Neural progenitor cell (in vitro differentiated cells): ENCODE results near the gene ZIC1. TPM values are rescaled to one million over a fixed set of nuclear protein-coding genes. Genes with fewer than 3 reads are reported as not detected.

ENCODE experiments used
- DNase-seq: peaks from one replicate; pipeline ENCODE4 v3.0.0-alpha.2; 2016; ENCODE audit warnings: low spot score
- H2AFZ ChIP-seq: fragments of 200-600 bp; sonication (generic); replicated peaks from 2 replicates; pipeline ENCODE4 v1.6.1; 2016; ENCODE audit warnings: antibody characterized with exemption
- H3F3A ChIP-seq: fragments of 200-600 bp; sonication (generic); 2 replicates; pipeline ENCODE4 v1.6.1; 2016; ENCODE audit warnings: antibody characterized with exemption, low read depth
- H3K27ac ChIP-seq: fragments of 200-600 bp; sonication (generic); 2 replicates; pipeline ENCODE4 v1.5.1; 2016; ENCODE audit warnings: mild to moderate bottlenecking
- H3K27me3 ChIP-seq: fragments of 200-600 bp; sonication (generic); 2 replicates; pipeline ENCODE4 v1.6.1; 2016; ENCODE audit warnings: mild to moderate bottlenecking, moderate library complexity
- H3K36me3 ChIP-seq: fragments of 200-600 bp; sonication (generic); 2 replicates; pipeline ENCODE4 v1.5.1; 2016
- H3K4me1 ChIP-seq: fragments of 200-600 bp; sonication (generic); 2 replicates; pipeline ENCODE4 v1.6.1; 2016; ENCODE audit warnings: mixed run types
- H3K4me2 ChIP-seq: fragments of 200-600 bp; sonication (generic); 2 replicates; pipeline ENCODE4 v1.6.1; 2016
- H3K4me3 ChIP-seq: fragments of 200-600 bp; sonication (generic); 2 replicates; pipeline ENCODE4 v1.5.1; 2016
- H3K79me2 ChIP-seq: fragments of 200-600 bp; sonication (generic); 2 replicates; pipeline ENCODE4 v1.6.1; 2016; ENCODE audit warnings: low read depth
- H3K9ac ChIP-seq: fragments of 200-600 bp; sonication (generic); 2 replicates; pipeline ENCODE4 v1.6.1; 2016
- H3K9me3 ChIP-seq: fragments of 200-600 bp; sonication (generic); 2 replicates; pipeline ENCODE4 v1.5.1; 2016; ENCODE audit warnings: low read depth
- H4K20me1 ChIP-seq: fragments of 200-600 bp; sonication (generic); 2 replicates; pipeline ENCODE4 v1.6.1; 2016; ENCODE audit warnings: low read depth
- H3K27ac Mint-ChIP-seq: 3 replicates; pipeline ENCODE4 v1.8.0; 2021; ENCODE audit warnings: mixed read lengths
- H3K27me3 Mint-ChIP-seq: 2 replicates; pipeline ENCODE4 v1.8.0; 2022; ENCODE audit warnings: low read depth, mild to moderate bottlenecking, inconsistent platforms, moderate library complexity, mixed read lengths; ENCODE audit not compliant: insufficient read depth
- H3K36me3 Mint-ChIP-seq: 3 replicates; pipeline ENCODE4 v1.8.0; 2021; ENCODE audit warnings: mixed read lengths
- H3K4me1 Mint-ChIP-seq: 3 replicates; pipeline ENCODE4 v1.8.0; 2021; ENCODE audit warnings: mixed read lengths
- H3K4me3 Mint-ChIP-seq: 3 replicates; pipeline ENCODE4 v1.8.0; 2021; ENCODE audit warnings: mild to moderate bottlenecking, moderate library complexity, mixed read lengths
- H3K9me3 Mint-ChIP-seq: 3 replicates; pipeline ENCODE4 v1.8.0; 2020; ENCODE audit warnings: mixed read lengths
- CTCF ChIP-seq: fragments of 200-600 bp; sonication (generic); IDR thresholded peaks from 2 replicates; pipeline ENCODE4 v1.5.1; 2017; ENCODE audit warnings: antibody characterized with exemption, mild to moderate bottlenecking
- EZH2 ChIP-seq: fragments of 200-600 bp; sonication (generic); IDR thresholded peaks from 2 replicates; pipeline ENCODE4 v1.6.1; 2017; ENCODE audit warnings: antibody characterized with exemption, mild to moderate bottlenecking, moderate library complexity
- EZH2phosphoT487 ChIP-seq: fragments of 200-600 bp; sonication (generic); IDR thresholded peaks from 2 replicates; pipeline ENCODE4 v1.6.1; 2017; ENCODE audit warnings: antibody characterized with exemption
- total RNA-seq: library from RNA; depleted of rRNA; stranded (reverse); fragments of >200 nt; gene quantifications from 2 replicates; pipeline ENCODE4 v1.2.3, GENCODE V29; 2015; ENCODE audit warnings: low replicate concordance

The ZIC1 gene
- total RNA-seq, 1 donor from 2014 or later = 0.56 TPM

- Mint-ChIP-seq H3K4me1 (peaks cover 49% of the 10 kb centered on the region), H3K9me3 (peaks cover 24% of the 10 kb centered on the region), H3K27me3 (peaks cover 42% of the 10 kb centered on the region), H3K27ac (peak overlapping the region; percentile 96), H3K4me3 (peak overlapping the region; percentile 99), H3K36me3 (peaks cover 66% of the 10 kb centered on the region)
- H3K79me2 ChIP-seq = no peaks in the 10 kb centered on the region
- no peaks in the 10 kb centered on the region for H3K36me3 ChIP-seq
- peaks cover 7% of the 10 kb centered on the region for H3K4me1 ChIP-seq
- DNase-seq = peak; percentile 58
- TF ChIP-seq EZH2phosphoT487 = no peak
- no peak for TF ChIP-seq EZH2
- TF ChIP-seq CTCF = no peak
- no peaks in the 10 kb centered on the region for H3K9me3 ChIP-seq
- peaks cover 85% of the 10 kb centered on the region for H4K20me1 ChIP-seq
- H3K9ac ChIP-seq = no peak overlapping the region
- no peak overlapping the region for H2AFZ ChIP-seq
- H3K27ac ChIP-seq = no peak overlapping the region
- H3F3A ChIP-seq = peaks cover 36% of the 10 kb centered on the region
- no peak overlapping the region for H3K4me3 ChIP-seq
- H3K4me2 ChIP-seq = peak overlapping the region; percentile 59
- H3K27me3 ChIP-seq = peaks cover 100% of the 10 kb centered on the region
These were observed 4.7 kb downstream of the ZIC1 start for GRCh38 chr3:147413686-147414389.

GRCh38 chr3:147414390-147415138 lies 5.4 kb downstream of the ZIC1 start:
- Mint-ChIP-seq H3K36me3 (peaks cover 61% of the 10 kb centered on the region), H3K4me3 (peak overlapping the region; percentile 99), H3K9me3 (peaks cover 20% of the 10 kb centered on the region), H3K27me3 (peaks cover 37% of the 10 kb centered on the region), H3K27ac (peak overlapping the region; percentile 78), H3K4me1 (peaks cover 51% of the 10 kb centered on the region)
- Histone ChIP-seq H3K9ac (no peak overlapping the region), H3K9me3 (no peaks in the 10 kb centered on the region), H3K4me3 (no peak overlapping the region), H3F3A (peaks cover 36% of the 10 kb centered on the region), H3K4me1 (peaks cover 7% of the 10 kb centered on the region), H3K4me2 (no peak overlapping the region), H3K27me3 (peaks cover 100% of the 10 kb centered on the region), H3K36me3 (no peaks in the 10 kb centered on the region), H2AFZ (no peak overlapping the region), H4K20me1 (peaks cover 81% of the 10 kb centered on the region), H3K27ac (no peak overlapping the region), H3K79me2 (no peaks in the 10 kb centered on the region)
- no peak for TF ChIP-seq CTCF
- peak; percentile 63 for TF ChIP-seq EZH2
- peak; percentile 68 for TF ChIP-seq EZH2phosphoT487
- peak; percentile 3 for DNase-seq

GRCh38 chr3:147415286-147415685 lies 6.1 kb downstream of the ZIC1 start:
- H3K4me1 ChIP-seq = peaks cover 7% of the 10 kb centered on the region
- no peak overlapping the region for H3K27ac ChIP-seq
- H3K4me2 ChIP-seq = no peak overlapping the region
- TF ChIP-seq CTCF = no peak
- peak; percentile 10 for TF ChIP-seq EZH2
- peaks cover 100% of the 10 kb centered on the region for H3K27me3 ChIP-seq
- H3K36me3 ChIP-seq = no peaks in the 10 kb centered on the region
- Mint-ChIP-seq H3K27me3 (peaks cover 42% of the 10 kb centered on the region), H3K9me3 (peaks cover 20% of the 10 kb centered on the region), H3K27ac (peak overlapping the region; percentile 89), H3K4me3 (peak overlapping the region; percentile 99), H3K36me3 (peaks cover 61% of the 10 kb centered on the region), H3K4me1 (peaks cover 59% of the 10 kb centered on the region)
- H3K4me3 ChIP-seq = no peak overlapping the region
- H4K20me1 ChIP-seq = peaks cover 81% of the 10 kb centered on the region
- no peaks in the 10 kb centered on the region for H3K9me3 ChIP-seq
- no peak overlapping the region for H2AFZ ChIP-seq
- peaks cover 44% of the 10 kb centered on the region for H3F3A ChIP-seq
- no peak overlapping the region for H3K9ac ChIP-seq
- H3K79me2 ChIP-seq = no peaks in the 10 kb centered on the region
- peak; percentile 73 for DNase-seq
